Activated CD4-positive, alpha-beta T cell treated with anti-CD3 and anti-CD28 coated beads, Interleukin-2, amount 50 U/mL, for 16 hours (primary cell): ENCODE results near the gene ATG2B.

Source experiments
- DNase-seq: peaks from one replicate; pipeline ENCODE4 v3.0.0-alpha.2; 2020

ATG2B gene

GRCh38 chr14:96362965-96363750 is at the start of gene ATG2B, which contains the start of gene GSKIP:
TSS of gene ATG2B (minus strand) at chr14:96363341. CDS start at chr14:96362976, 365 bp downstream.
TSS of gene GSKIP (plus strand) at chr14:96363526. CDS start at chr14:96382248, 18,722 bp downstream.
- DNase-seq: peak; percentile 97

- DNase-seq: no peak
Measured at GRCh38 chr14:96410119-96410518, 47.0 kb upstream of the ATG2B start.

GRCh38 chr14:96409701-96410100 is 46.6 kb upstream of the ATG2B start:
- DNase-seq: no peak

GRCh38 chr14:96408608-96409007 is 45.5 kb upstream of the ATG2B start:
- no peak for DNase-seq

GRCh38 chr14:96407935-96408570 is 44.9 kb upstream of the ATG2B start:
- no peak for DNase-seq

GRCh38 chr14:96405677-96406076 is 42.5 kb upstream of the ATG2B start:
- DNase-seq: no peak

- no peak for DNase-seq
Measured at GRCh38 chr14:96403409-96403808, 40.3 kb upstream of the ATG2B start.

GRCh38 chr14:96400495-96400894 is 37.4 kb upstream of the ATG2B start:
- DNase-seq: no peak

- DNase-seq: no peak
Measured at GRCh38 chr14:96399405-96399804, 36.3 kb upstream of the ATG2B start.

GRCh38 chr14:96398921-96399320 is 35.8 kb upstream of the ATG2B start:
- no peak for DNase-seq

GRCh38 chr14:96398432-96398831 is 35.3 kb upstream of the ATG2B start:
- DNase-seq: no peak

GRCh38 chr14:96394047-96394815 is 31.1 kb upstream of the ATG2B start:
- no peak for DNase-seq

- DNase-seq: no peak
Measured at GRCh38 chr14:96393071-96393691, 30.0 kb upstream of the ATG2B start.

GRCh38 chr14:96391293-96392118 is 28.4 kb upstream of the ATG2B start:
- DNase-seq: peak; percentile 99

- DNase-seq: no peak
Measured at GRCh38 chr14:96390965-96391292, 27.8 kb upstream of the ATG2B start.

- DNase-seq: no peak
Measured at GRCh38 chr14:96385385-96385784, 22.2 kb upstream of the ATG2B start.

- DNase-seq: no peak
Measured at GRCh38 chr14:96384740-96385139, 21.6 kb upstream of the ATG2B start.

GRCh38 chr14:96384053-96384452 is 20.9 kb upstream of the ATG2B start:
- no peak for DNase-seq

- DNase-seq: no peak
Measured at GRCh38 chr14:96383445-96383844, 20.3 kb upstream of the ATG2B start.

- DNase-seq: no peak
Measured at GRCh38 chr14:96380735-96381134, 17.6 kb upstream of the ATG2B start.

- no peak for DNase-seq
Measured at GRCh38 chr14:96376093-96376492, 13.0 kb upstream of the ATG2B start.

GRCh38 chr14:96373538-96373937 is 10.4 kb upstream of the ATG2B start:
- DNase-seq: no peak
